IPS DF 6.9 (cell line): ENCODE results near the gene ZNRF1.
A peak's percentile ranks its signal among the peaks of the same experiment; 100 is the strongest.

ENCODE experiments used
- DNase-seq: peaks from one replicate; pipeline ENCODE4 v3.0.0-alpha.2; 2013; ENCODE audit warnings: low read depth, low spot score
- H3K27ac ChIP-seq: one replicate; pipeline ENCODE4 v1.5.1; 2013; ENCODE audit warnings: low read length, control low read depth
- H3K27me3 ChIP-seq: 2 replicates; pipeline ENCODE4 v1.6.1; 2013; ENCODE audit warnings: mild to moderate bottlenecking, low read length; ENCODE audit not compliant: control insufficient read depth, insufficient read depth
- H3K36me3 ChIP-seq: 2 replicates; pipeline ENCODE4 v1.6.1; 2013; ENCODE audit warnings: low read length; ENCODE audit not compliant: control insufficient read depth, insufficient read depth
- H3K4me1 ChIP-seq: 2 replicates; pipeline ENCODE4 v1.6.1; 2013; ENCODE audit warnings: low read length; ENCODE audit not compliant: control insufficient read depth, insufficient read depth
- H3K4me3 ChIP-seq: 2 replicates; pipeline ENCODE4 v1.5.1; 2013; ENCODE audit warnings: mild to moderate bottlenecking, low read length
- H3K9me3 ChIP-seq: 2 replicates; pipeline ENCODE4 v1.6.1; 2013; ENCODE audit warnings: low read length, inconsistent platforms; ENCODE audit not compliant: control insufficient read depth, insufficient read depth
- WGBS: extraction: QIAGEN DNeasy Blood & Tissue Kit; methylation state at CpG from one replicate; pipeline ENCODE4 v1.1.7; 2013; ENCODE audit warnings: mixed read lengths, missing lambda C conversion rate; ENCODE audit not compliant: insufficient read length, insufficient coverage; 5-methylcytosine and 5-hydroxymethylcytosine counted together

Gene ZNRF1

DNA sequence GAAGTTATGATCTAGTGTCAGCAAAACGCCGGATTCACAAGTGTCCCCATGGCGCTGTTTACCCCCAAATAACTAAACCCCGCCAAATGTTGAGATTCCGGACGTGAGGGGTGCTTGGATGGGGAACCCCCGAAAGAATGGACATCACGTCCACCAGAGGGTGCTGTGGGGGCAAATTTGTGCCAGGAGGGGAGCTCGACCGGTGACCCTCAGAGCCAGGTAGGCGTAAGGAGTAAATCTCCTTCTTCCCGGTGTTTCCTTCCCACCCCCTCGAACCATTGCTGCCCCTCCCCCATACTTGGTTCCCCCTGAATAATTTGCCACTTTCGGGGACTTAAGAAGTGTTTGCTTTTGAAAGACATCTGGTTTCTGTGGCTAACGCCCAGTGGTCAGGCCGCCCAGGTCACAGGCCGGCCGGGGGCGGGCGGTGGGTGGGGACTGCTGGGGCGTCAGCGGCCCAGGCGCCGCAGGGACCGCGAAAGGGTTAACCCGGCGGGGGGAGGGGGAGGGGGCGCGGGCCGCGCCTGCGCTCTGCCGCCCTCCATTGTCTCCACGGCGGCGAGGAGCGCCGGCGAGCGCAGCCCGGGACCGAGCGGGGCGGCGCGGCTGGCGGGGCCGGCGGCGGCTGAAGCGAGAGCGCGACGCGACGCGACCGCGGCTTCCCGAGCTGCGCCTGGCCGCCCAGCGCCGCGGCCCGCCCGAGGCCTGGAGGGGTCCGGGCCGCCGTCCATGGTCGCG lies at the start of gene ZNRF1:
TSS of gene ZNRF1 (plus strand) at position 544 of the 738 bp plus-strand sequence. CDS start 648 bp downstream, outside the sequence.
- peak within 1 kb of the TSS; percentile 77 for H3K4me3 ChIP-seq
- H3K27me3 ChIP-seq: no peaks in the 10 kb centered on the region; the same call in 1 of the 2 replicates
- H3K9me3 ChIP-seq: no peaks in the 10 kb centered on the region
- no CpG with 5 or more reads among the region's 73 CpGs for WGBS
- H3K36me3 ChIP-seq: no peaks in the 10 kb centered on the region
- DNase-seq: peak; percentile 68
- H3K4me1 ChIP-seq: peaks cover 4% of the 10 kb centered on the region; the same call in 1 of the 2 replicates
- no peak within 1 kb of the TSS for H3K27ac ChIP-seq

DNA sequence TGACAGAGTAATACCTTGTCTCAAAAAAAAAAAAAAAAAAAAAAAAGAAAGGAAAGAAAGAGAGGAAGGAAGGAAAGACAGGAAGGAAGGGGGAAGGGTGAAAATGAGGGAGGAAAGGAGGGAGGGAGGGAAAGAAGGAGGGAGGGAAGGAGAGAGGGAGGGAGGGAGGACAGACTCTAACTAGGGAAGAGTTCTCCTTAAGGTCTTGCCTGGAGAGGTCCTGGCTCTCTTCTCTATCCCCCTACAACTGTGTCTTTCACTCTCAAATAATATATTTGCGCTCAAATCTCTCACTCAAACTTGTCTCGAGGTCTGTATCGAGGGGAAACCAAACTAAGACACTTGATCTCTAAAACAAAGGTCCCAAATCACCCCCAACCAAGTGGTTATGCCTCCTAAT lies 49.5 kb upstream of the ZNRF1 start:
- Histone ChIP-seq H3K27ac (no peak overlapping the region), H3K4me1 (no peaks in the 10 kb centered on the region), H3K27me3 (no peaks in the 10 kb centered on the region), H3K4me3 (no peak overlapping the region), H3K9me3 (no peaks in the 10 kb centered on the region), H3K36me3 (peaks cover 6% of the 10 kb centered on the region; the same call in 1 of the 2 replicates)
- DNase-seq: no peak
- no CpG with 5 or more reads among the region's 3 CpGs for WGBS

DNA sequence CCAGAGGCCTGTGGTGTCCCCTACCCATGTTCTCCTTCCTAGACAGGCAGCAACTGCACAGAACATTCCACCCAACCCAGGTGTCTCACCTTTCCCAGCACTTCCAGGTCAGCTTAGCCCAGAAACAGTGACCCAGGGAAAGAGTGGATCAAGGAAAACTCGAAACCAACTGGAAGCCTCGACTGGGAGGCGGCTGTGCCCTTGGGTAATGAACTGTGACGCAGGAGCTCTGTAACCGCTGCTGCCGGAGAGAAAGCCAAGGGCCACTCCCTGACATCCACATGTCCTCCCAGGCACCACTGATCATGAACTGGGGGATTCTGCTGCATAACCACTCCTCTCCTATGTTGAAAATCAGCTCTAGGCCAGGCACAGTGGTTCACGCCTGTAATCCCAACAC lies 48.3 kb upstream of the ZNRF1 start:
- DNase-seq: no peak
- no CpG with 5 or more reads among the region's 7 CpGs for WGBS
- peaks cover 6% of the 10 kb centered on the region; the same call in 1 of the 2 replicates for H3K36me3 ChIP-seq
- no peaks in the 10 kb centered on the region for H3K4me1 ChIP-seq
- no peak overlapping the region for H3K4me3 ChIP-seq
- H3K27ac ChIP-seq: no peak overlapping the region
- H3K27me3 ChIP-seq: no peaks in the 10 kb centered on the region
- H3K9me3 ChIP-seq: no peaks in the 10 kb centered on the region

GRCh38 chr16:74951206-74951605 lies 47.6 kb upstream of the ZNRF1 start:
- Histone ChIP-seq H3K27me3 (no peaks in the 10 kb centered on the region), H3K4me3 (no peak overlapping the region), H3K36me3 (peaks cover 6% of the 10 kb centered on the region; the same call in 1 of the 2 replicates), H3K9me3 (no peaks in the 10 kb centered on the region), H3K4me1 (no peaks in the 10 kb centered on the region), H3K27ac (no peak overlapping the region)
- no CpG with 5 or more reads among the region's 11 CpGs for WGBS
- no peak for DNase-seq

- no CpG with 5 or more reads among the region's 4 CpGs for WGBS
- no peak for DNase-seq
- Histone ChIP-seq H3K4me3 (no peak overlapping the region), H3K9me3 (no peaks in the 10 kb centered on the region), H3K27me3 (no peaks in the 10 kb centered on the region), H3K4me1 (no peaks in the 10 kb centered on the region), H3K27ac (no peak overlapping the region), H3K36me3 (peaks cover 6% of the 10 kb centered on the region; the same call in 1 of the 2 replicates)
Measured at GRCh38 chr16:74951681-74952080, 47.1 kb upstream of the ZNRF1 start.

- DNase-seq: no peak
- H3K9me3 ChIP-seq: no peaks in the 10 kb centered on the region
- peaks cover 3% of the 10 kb centered on the region; the same call in 1 of the 2 replicates for H3K36me3 ChIP-seq
- no peaks in the 10 kb centered on the region for H3K27me3 ChIP-seq
- no peaks in the 10 kb centered on the region for H3K4me1 ChIP-seq
- H3K4me3 ChIP-seq: no peak overlapping the region
- no peak overlapping the region for H3K27ac ChIP-seq
- WGBS: 100% methylated on average over 1 of the region's 4 CpGs
Measured at GRCh38 chr16:74954763-74955162, 44.1 kb upstream of the ZNRF1 start.

DNA sequence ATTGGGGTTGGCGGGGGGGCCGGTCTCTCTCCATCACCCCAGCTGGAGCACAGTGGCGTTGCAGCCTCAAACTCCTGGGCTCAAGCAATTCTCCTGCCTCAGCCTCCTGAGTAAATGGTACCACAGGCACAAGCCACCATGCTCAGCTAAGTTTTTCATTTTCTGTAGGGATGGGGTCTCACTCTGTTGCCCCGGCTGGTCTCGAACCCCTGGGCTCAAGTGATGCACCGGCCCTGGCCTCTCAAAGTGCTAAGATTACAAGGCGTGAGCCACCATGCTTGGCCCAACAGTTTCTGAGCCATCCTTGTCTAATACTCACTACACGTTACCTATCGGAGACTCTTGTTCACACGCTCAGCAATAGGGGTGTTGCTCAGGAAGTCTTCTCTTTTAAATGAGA lies 25.5 kb upstream of the ZNRF1 start:
- H3K9me3 ChIP-seq: no peaks in the 10 kb centered on the region
- H3K27ac ChIP-seq: no peak overlapping the region
- peaks cover 3% of the 10 kb centered on the region for H3K36me3 ChIP-seq
- no peak overlapping the region for H3K4me3 ChIP-seq
- H3K27me3 ChIP-seq: no peaks in the 10 kb centered on the region
- no peaks in the 10 kb centered on the region for H3K4me1 ChIP-seq
- whole genome bisulfite sequencing: no CpG with 5 or more reads among the region's 10 CpGs
- DNase-seq: no peak

GRCh38 chr16:74975591-74975990 lies 23.2 kb upstream of the ZNRF1 start:
- Histone ChIP-seq H3K9me3 (no peaks in the 10 kb centered on the region), H3K27ac (no peak overlapping the region), H3K27me3 (no peaks in the 10 kb centered on the region), H3K36me3 (peaks cover 3% of the 10 kb centered on the region), H3K4me1 (no peaks in the 10 kb centered on the region), H3K4me3 (no peak overlapping the region)
- DNase-seq: no peak
- no CpG with 5 or more reads among the region's 5 CpGs for WGBS

DNA sequence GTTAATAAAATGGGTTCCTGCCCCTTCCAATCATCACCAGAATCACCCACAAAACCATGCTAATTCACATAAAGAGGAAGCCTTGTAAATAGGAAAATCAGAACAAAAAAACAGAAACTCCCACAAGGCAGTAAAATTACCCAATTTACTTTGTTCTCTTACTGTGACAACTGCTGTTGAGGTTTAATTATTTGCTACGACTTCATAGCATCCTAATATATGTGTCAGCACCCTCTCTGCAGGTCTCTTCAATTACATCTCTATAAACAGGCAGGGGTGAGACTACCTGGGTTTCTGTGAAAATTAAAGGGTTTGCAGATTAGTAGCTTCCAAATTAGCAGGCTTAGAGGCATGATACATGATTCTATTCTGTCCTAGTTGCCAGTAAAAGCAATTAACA lies 16.6 kb upstream of the ZNRF1 start:
- no peaks in the 10 kb centered on the region; the same call in 1 of the 2 replicates for H3K36me3 ChIP-seq
- no peaks in the 10 kb centered on the region for H3K9me3 ChIP-seq
- no peak for DNase-seq
- no peak overlapping the region for H3K27ac ChIP-seq
- H3K4me1 ChIP-seq: no peaks in the 10 kb centered on the region
- no peaks in the 10 kb centered on the region for H3K27me3 ChIP-seq
- H3K4me3 ChIP-seq: no peak overlapping the region
- no CpG with 5 or more reads among the region's 1 CpG for WGBS

DNA sequence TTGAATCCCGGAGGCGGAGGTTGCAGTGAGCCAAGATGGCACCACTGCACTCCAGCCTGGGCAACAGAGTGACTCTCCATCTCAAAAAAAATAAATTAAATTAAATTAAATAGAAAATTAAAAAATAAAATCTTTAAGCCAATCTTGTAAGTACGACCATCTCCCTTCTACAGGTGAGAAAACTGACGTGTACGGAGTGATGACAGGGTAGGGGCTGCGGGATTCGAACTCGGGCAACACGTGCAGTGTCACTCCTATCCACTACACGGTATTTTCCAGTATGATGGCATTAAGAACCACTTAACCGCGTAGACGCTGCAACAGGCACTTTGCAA lies 14.7 kb upstream of the ZNRF1 start:
- H3K36me3 ChIP-seq: no peaks in the 10 kb centered on the region
- no CpG with 5 or more reads among the region's 13 CpGs for WGBS
- no peaks in the 10 kb centered on the region for H3K9me3 ChIP-seq
- peak overlapping the region; percentile 69 for H3K4me3 ChIP-seq
- no peak overlapping the region for H3K27ac ChIP-seq
- H3K4me1 ChIP-seq: no peaks in the 10 kb centered on the region
- H3K27me3 ChIP-seq: no peaks in the 10 kb centered on the region
- no peak for DNase-seq
